Measurements from ENCODE around the gene MYO10.
"Not testable (repeated sequence)": the region's sequence is repeated elsewhere in the genome, so short reads cannot be mapped to it uniquely, and the experiment has no call there.

- not testable (repeated sequence) for TF ChIP-seq CTCF, POLR2A (IDR thresholded peaks at IDR 0.05)
Measured at GRCh38 chr5:16831326-16831725, 104.8 kb downstream of the MYO10 start.
